ENCODE data around the gene ALG14.

Gene ALG14

GRCh38 chr1:94931254-94931841 is 141.4 kb downstream of the ALG14 start:
- DNase-seq (ENCODE audit: low read depth, low spot score): no peak

GRCh38 chr1:94929351-94930217 is 143.2 kb downstream of the ALG14 start:
- DNase-seq (ENCODE audit: low read depth, low spot score): no peak

GRCh38 chr1:94928293-94928939 is 144.3 kb downstream of the ALG14 start:
- no peak for DNase-seq (ENCODE audit: low read depth, low spot score)

- DNase-seq (ENCODE audit: low read depth, low spot score): peak; percentile 86
Measured at GRCh38 chr1:94927405-94928175, 145.2 kb downstream of the ALG14 start.

- DNase-seq (ENCODE audit: low read depth, low spot score): peak; percentile 95
Measured at GRCh38 chr1:94926915-94927404, 145.8 kb downstream of the ALG14 start, which contains the start of gene CNN3. Gene CNN3, minus strand, starts transcription at chr1:94927110. Its CDS starts 216 bp downstream, at chr1:94926894.

GRCh38 chr1:94926126-94926914 is 146.4 kb downstream of the ALG14 start:
- DNase-seq (ENCODE audit: low read depth, low spot score): peak; percentile 75

- DNase-seq (ENCODE audit: low read depth, low spot score): peak; percentile 97
Measured at GRCh38 chr1:94925561-94926125, 147.1 kb downstream of the ALG14 start.

- DNase-seq (ENCODE audit: low read depth, low spot score): no peak
Measured at GRCh38 chr1:94925004-94925403, 147.7 kb downstream of the ALG14 start.
